ENCODE measurements around the gene BATF2.

DNA sequence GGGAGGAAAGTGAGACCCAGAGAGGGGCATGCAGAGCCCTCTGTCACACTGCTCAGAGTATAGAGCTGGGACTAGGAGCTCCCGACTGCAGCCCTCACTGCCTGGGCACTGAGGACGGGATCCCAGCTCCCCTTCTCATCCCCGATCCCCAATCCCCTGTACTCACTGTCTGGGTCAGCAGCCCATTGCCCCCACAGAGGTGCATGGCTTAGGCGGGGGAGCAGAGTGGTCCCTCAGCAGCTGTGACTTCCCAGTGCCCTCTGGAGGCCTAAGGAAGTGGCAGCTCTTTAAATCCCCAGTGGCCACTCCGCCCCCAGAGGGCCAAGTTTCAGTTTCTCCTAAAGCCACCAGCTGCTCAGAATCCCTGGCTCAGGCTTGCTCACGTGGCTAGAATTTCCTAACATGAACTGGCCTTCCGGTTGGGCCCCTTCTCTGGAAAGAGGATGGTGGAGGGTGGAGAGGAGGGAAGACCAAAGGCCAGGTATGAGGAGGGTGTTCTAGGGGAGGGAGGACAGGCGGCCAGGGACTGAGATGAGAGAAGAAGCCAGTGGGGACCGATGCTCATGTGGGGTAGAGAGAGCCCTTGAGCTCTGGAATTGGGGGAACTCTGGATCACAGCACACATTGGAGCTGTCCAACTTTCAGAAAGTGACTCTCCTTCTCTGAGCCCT lies at the start of gene BATF2:
- TF ChIP-seq, protein P1, sequence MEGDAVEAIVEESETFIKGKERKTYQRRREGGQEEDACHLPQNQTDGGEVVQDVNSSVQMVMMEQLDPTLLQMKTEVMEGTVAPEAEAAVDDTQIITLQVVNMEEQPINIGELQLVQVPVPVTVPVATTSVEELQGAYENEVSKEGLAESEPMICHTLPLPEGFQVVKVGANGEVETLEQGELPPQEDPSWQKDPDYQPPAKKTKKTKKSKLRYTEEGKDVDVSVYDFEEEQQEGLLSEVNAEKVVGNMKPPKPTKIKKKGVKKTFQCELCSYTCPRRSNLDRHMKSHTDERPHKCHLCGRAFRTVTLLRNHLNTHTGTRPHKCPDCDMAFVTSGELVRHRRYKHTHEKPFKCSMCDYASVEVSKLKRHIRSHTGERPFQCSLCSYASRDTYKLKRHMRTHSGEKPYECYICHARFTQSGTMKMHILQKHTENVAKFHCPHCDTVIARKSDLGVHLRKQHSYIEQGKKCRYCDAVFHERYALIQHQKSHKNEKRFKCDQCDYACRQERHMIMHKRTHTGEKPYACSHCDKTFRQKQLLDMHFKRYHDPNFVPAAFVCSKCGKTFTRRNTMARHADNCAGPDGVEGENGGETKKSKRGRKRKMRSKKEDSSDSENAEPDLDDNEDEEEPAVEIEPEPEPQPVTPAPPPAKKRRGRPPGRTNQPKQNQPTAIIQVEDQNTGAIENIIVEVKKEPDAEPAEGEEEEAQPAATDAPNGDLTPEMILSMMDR (IDR thresholded peaks at IDR 0.05): peak; percentile 22 to 57 (median 44)
- peak in 1 of 2 donors; percentile 37 for TF ChIP-seq POLR2A (IDR thresholded peaks at IDR 0.05)
- peak in 1 of 2 donors; percentile 43 for TF ChIP-seq EP300 (IDR thresholded peaks at IDR 0.05)

Data from tibial nerve (tissue), 4 donors.